ENCODE results near the gene LRRIQ3.

Gene LRRIQ3

GRCh38 chr1:74197657-74198552 lies at the start of gene LRRIQ3, which contains the start of gene FPGT:
Gene LRRIQ3 (minus strand): TSS chr1:74198176. CDS start chr1:74183684, 14,492 bp downstream.
Gene FPGT (plus strand): TSS chr1:74198242. CDS start chr1:74198279, 37 bp downstream.
- H3K4me3 ChIP-seq (ENCODE audit: low read length in 2 of 2) = peak within 1 kb of the TSS; percentile 97 to 100
- no peaks in the 10 kb centered on the region for H3K9me3 ChIP-seq (ENCODE audit: control insufficient read depth in 2 of 2, low read length in 2 of 2)
- peak within 1 kb of the TSS; percentile 86 to 93 for H3K27ac ChIP-seq (ENCODE audit: low read depth in 2 of 2, low read length in 2 of 2)
- peaks cover 0 to 4% of the 10 kb centered on the region in 2 donors for H3K4me1 ChIP-seq (ENCODE audit: control insufficient read depth in 2 of 2, insufficient read depth in 2 of 2, low read length in 2 of 2)
- H3K9ac ChIP-seq (ENCODE audit: low read depth in 1 of 2, low read length in 2 of 2) = peak within 1 kb of the TSS; percentile 89 to 96
- H3K27me3 ChIP-seq (ENCODE audit: control insufficient read depth in 2 of 2, insufficient read depth in 2 of 2, low read length in 2 of 2) = no peaks in the 10 kb centered on the region
- H3K36me3 ChIP-seq (ENCODE audit: control insufficient read depth in 2 of 2, insufficient read depth in 2 of 2, low read length in 2 of 2) = peaks cover 4 to 6% of the 10 kb centered on the region in 2 donors

GRCh38 chr1:74246315-74246714 lies 48.3 kb upstream of the LRRIQ3 start:
- no peak overlapping the region for H3K27ac ChIP-seq (ENCODE audit: low read depth in 2 of 2, low read length in 2 of 2)
- no peaks in the 10 kb centered on the region for H3K4me1 ChIP-seq (ENCODE audit: control insufficient read depth in 2 of 2, insufficient read depth in 2 of 2, low read length in 2 of 2)
- H3K36me3 ChIP-seq (ENCODE audit: control insufficient read depth in 2 of 2, insufficient read depth in 2 of 2, low read length in 2 of 2) = no peaks in the 10 kb centered on the region
- H3K9ac ChIP-seq (ENCODE audit: low read depth in 1 of 2, low read length in 2 of 2) = no peak overlapping the region
- no peaks in the 10 kb centered on the region for H3K9me3 ChIP-seq (ENCODE audit: control insufficient read depth in 2 of 2, low read length in 2 of 2)
- no peak overlapping the region for H3K4me3 ChIP-seq (ENCODE audit: low read length in 2 of 2)
- H3K27me3 ChIP-seq (ENCODE audit: control insufficient read depth in 2 of 2, insufficient read depth in 2 of 2, low read length in 2 of 2) = no peaks in the 10 kb centered on the region

GRCh38 chr1:74245168-74245772 lies 47.3 kb upstream of the LRRIQ3 start:
- H3K9ac ChIP-seq (ENCODE audit: low read depth in 1 of 2, low read length in 2 of 2) = no peak overlapping the region
- no peaks in the 10 kb centered on the region for H3K4me1 ChIP-seq (ENCODE audit: control insufficient read depth in 2 of 2, insufficient read depth in 2 of 2, low read length in 2 of 2)
- H3K27ac ChIP-seq (ENCODE audit: low read depth in 2 of 2, low read length in 2 of 2) = no peak overlapping the region
- no peak overlapping the region for H3K4me3 ChIP-seq (ENCODE audit: low read length in 2 of 2)
- H3K27me3 ChIP-seq (ENCODE audit: control insufficient read depth in 2 of 2, insufficient read depth in 2 of 2, low read length in 2 of 2) = no peaks in the 10 kb centered on the region
- no peaks in the 10 kb centered on the region for H3K9me3 ChIP-seq (ENCODE audit: control insufficient read depth in 2 of 2, low read length in 2 of 2)
- H3K36me3 ChIP-seq (ENCODE audit: control insufficient read depth in 2 of 2, insufficient read depth in 2 of 2, low read length in 2 of 2) = no peaks in the 10 kb centered on the region

GRCh38 chr1:74237787-74238186 lies 39.8 kb upstream of the LRRIQ3 start:
- no peaks in the 10 kb centered on the region for H3K36me3 ChIP-seq (ENCODE audit: control insufficient read depth in 2 of 2, insufficient read depth in 2 of 2, low read length in 2 of 2)
- H3K4me1 ChIP-seq (ENCODE audit: control insufficient read depth in 2 of 2, insufficient read depth in 2 of 2, low read length in 2 of 2) = no peaks in the 10 kb centered on the region
- H3K27me3 ChIP-seq (ENCODE audit: control insufficient read depth in 2 of 2, insufficient read depth in 2 of 2, low read length in 2 of 2) = no peaks in the 10 kb centered on the region
- no peak overlapping the region for H3K9ac ChIP-seq (ENCODE audit: low read depth in 1 of 2, low read length in 2 of 2)
- no peak overlapping the region for H3K4me3 ChIP-seq (ENCODE audit: low read length in 2 of 2)
- no peak overlapping the region for H3K27ac ChIP-seq (ENCODE audit: low read depth in 2 of 2, low read length in 2 of 2)
- no peaks in the 10 kb centered on the region for H3K9me3 ChIP-seq (ENCODE audit: control insufficient read depth in 2 of 2, low read length in 2 of 2)

GRCh38 chr1:74237035-74237434 lies 39.1 kb upstream of the LRRIQ3 start:
- H3K36me3 ChIP-seq (ENCODE audit: control insufficient read depth in 2 of 2, insufficient read depth in 2 of 2, low read length in 2 of 2) = no peaks in the 10 kb centered on the region
- no peaks in the 10 kb centered on the region for H3K9me3 ChIP-seq (ENCODE audit: control insufficient read depth in 2 of 2, low read length in 2 of 2)
- H3K4me1 ChIP-seq (ENCODE audit: control insufficient read depth in 2 of 2, insufficient read depth in 2 of 2, low read length in 2 of 2) = no peaks in the 10 kb centered on the region
- no peaks in the 10 kb centered on the region for H3K27me3 ChIP-seq (ENCODE audit: control insufficient read depth in 2 of 2, insufficient read depth in 2 of 2, low read length in 2 of 2)
- H3K27ac ChIP-seq (ENCODE audit: low read depth in 2 of 2, low read length in 2 of 2) = no peak overlapping the region
- no peak overlapping the region for H3K4me3 ChIP-seq (ENCODE audit: low read length in 2 of 2)
- no peak overlapping the region for H3K9ac ChIP-seq (ENCODE audit: low read depth in 1 of 2, low read length in 2 of 2)

GRCh38 chr1:74236440-74236839 lies 38.5 kb upstream of the LRRIQ3 start:
- Histone ChIP-seq H3K9me3 (ENCODE audit: control insufficient read depth in 2 of 2, low read length in 2 of 2) (no peaks in the 10 kb centered on the region), H3K4me3 (ENCODE audit: low read length in 2 of 2) (no peak overlapping the region), H3K9ac (ENCODE audit: low read depth in 1 of 2, low read length in 2 of 2) (no peak overlapping the region)

GRCh38 chr1:74235153-74235552 lies 37.2 kb upstream of the LRRIQ3 start, which contains the start of gene TNNI3K:
Gene TNNI3K (plus strand): TSS chr1:74235387. CDS start chr1:74235452, 65 bp downstream.
- Histone ChIP-seq H3K9ac (ENCODE audit: low read depth in 1 of 2, low read length in 2 of 2) (no peak within 1 kb of the TSS), H3K4me1 (ENCODE audit: control insufficient read depth in 2 of 2, insufficient read depth in 2 of 2, low read length in 2 of 2) (no peaks in the 10 kb centered on the region), H3K36me3 (ENCODE audit: control insufficient read depth in 2 of 2, insufficient read depth in 2 of 2, low read length in 2 of 2) (no peaks in the 10 kb centered on the region), H3K4me3 (ENCODE audit: low read length in 2 of 2) (no peak within 1 kb of the TSS), H3K27me3 (ENCODE audit: control insufficient read depth in 2 of 2, insufficient read depth in 2 of 2, low read length in 2 of 2) (no peaks in the 10 kb centered on the region), H3K27ac (ENCODE audit: low read depth in 2 of 2, low read length in 2 of 2) (no peak within 1 kb of the TSS), H3K9me3 (ENCODE audit: control insufficient read depth in 2 of 2, low read length in 2 of 2) (no peaks in the 10 kb centered on the region)

More at GRCh38 chr1:74236440-74236839, 38.5 kb upstream of the LRRIQ3 start:
- H3K27ac ChIP-seq (ENCODE audit: low read depth in 2 of 2, low read length in 2 of 2) = no peak overlapping the region
- no peaks in the 10 kb centered on the region for H3K4me1 ChIP-seq (ENCODE audit: control insufficient read depth in 2 of 2, insufficient read depth in 2 of 2, low read length in 2 of 2)
- H3K36me3 ChIP-seq (ENCODE audit: control insufficient read depth in 2 of 2, insufficient read depth in 2 of 2, low read length in 2 of 2) = no peaks in the 10 kb centered on the region
- H3K27me3 ChIP-seq (ENCODE audit: control insufficient read depth in 2 of 2, insufficient read depth in 2 of 2, low read length in 2 of 2) = no peaks in the 10 kb centered on the region

- H3K27ac ChIP-seq (ENCODE audit: low read depth in 2 of 2, low read length in 2 of 2) = no peak overlapping the region
- no peaks in the 10 kb centered on the region for H3K4me1 ChIP-seq (ENCODE audit: control insufficient read depth in 2 of 2, insufficient read depth in 2 of 2, low read length in 2 of 2)
- no peaks in the 10 kb centered on the region for H3K36me3 ChIP-seq (ENCODE audit: control insufficient read depth in 2 of 2, insufficient read depth in 2 of 2, low read length in 2 of 2)
- no peaks in the 10 kb centered on the region for H3K27me3 ChIP-seq (ENCODE audit: control insufficient read depth in 2 of 2, insufficient read depth in 2 of 2, low read length in 2 of 2)
- H3K9me3 ChIP-seq (ENCODE audit: control insufficient read depth in 2 of 2, low read length in 2 of 2) = peaks cover 0 to 6% of the 10 kb centered on the region in 2 donors
- no peak overlapping the region for H3K9ac ChIP-seq (ENCODE audit: low read depth in 1 of 2, low read length in 2 of 2)
- H3K4me3 ChIP-seq (ENCODE audit: low read length in 2 of 2) = no peak overlapping the region
These were observed 25.5 kb upstream of the LRRIQ3 start for GRCh38 chr1:74223453-74223852.

- Histone ChIP-seq H3K4me1 (ENCODE audit: control insufficient read depth in 2 of 2, insufficient read depth in 2 of 2, low read length in 2 of 2) (no peaks in the 10 kb centered on the region), H3K27ac (ENCODE audit: low read depth in 2 of 2, low read length in 2 of 2) (no peak overlapping the region)
These were observed 24.7 kb upstream of the LRRIQ3 start for GRCh38 chr1:74222701-74223100.

GRCh38 chr1:74215229-74215628 lies 17.3 kb upstream of the LRRIQ3 start:
- Histone ChIP-seq H3K4me3 (ENCODE audit: low read length in 2 of 2) (no peak overlapping the region), H3K9me3 (ENCODE audit: control insufficient read depth in 2 of 2, low read length in 2 of 2) (no peaks in the 10 kb centered on the region), H3K36me3 (ENCODE audit: control insufficient read depth in 2 of 2, insufficient read depth in 2 of 2, low read length in 2 of 2) (no peaks in the 10 kb centered on the region), H3K4me1 (ENCODE audit: control insufficient read depth in 2 of 2, insufficient read depth in 2 of 2, low read length in 2 of 2) (no peaks in the 10 kb centered on the region), H3K9ac (ENCODE audit: low read depth in 1 of 2, low read length in 2 of 2) (no peak overlapping the region), H3K27ac (ENCODE audit: low read depth in 2 of 2, low read length in 2 of 2) (no peak overlapping the region), H3K27me3 (ENCODE audit: control insufficient read depth in 2 of 2, insufficient read depth in 2 of 2, low read length in 2 of 2) (no peaks in the 10 kb centered on the region)

More at GRCh38 chr1:74222701-74223100, 24.7 kb upstream of the LRRIQ3 start:
- H3K27me3 ChIP-seq (ENCODE audit: control insufficient read depth in 2 of 2, insufficient read depth in 2 of 2, low read length in 2 of 2) = no peaks in the 10 kb centered on the region
- H3K4me3 ChIP-seq (ENCODE audit: low read length in 2 of 2) = no peak overlapping the region
- no peaks in the 10 kb centered on the region for H3K36me3 ChIP-seq (ENCODE audit: control insufficient read depth in 2 of 2, insufficient read depth in 2 of 2, low read length in 2 of 2)
- no peak overlapping the region for H3K9ac ChIP-seq (ENCODE audit: low read depth in 1 of 2, low read length in 2 of 2)
- peaks cover 0 to 6% of the 10 kb centered on the region in 2 donors for H3K9me3 ChIP-seq (ENCODE audit: control insufficient read depth in 2 of 2, low read length in 2 of 2)
